BLaER1 treated with 17β-estradiol and CSF1 and Interleukin-3, amounts not matched to agents 10 nM and 100 nM (cell line): ENCODE measurements around the gene DOCK9.

Experiments
- H3K27ac ChIP-seq, 11 experiments: shearing (Covaris generic); formaldehyde crosslinking; 2 replicates each; pipeline ENCODE4 v1.8.1; 2022
- H3K27me3 ChIP-seq, 11 experiments: shearing (Covaris generic); formaldehyde crosslinking; 2 replicates each; pipeline ENCODE4 v1.8.1; 2022
- H3K36me3 ChIP-seq, 11 experiments: shearing (Covaris generic); formaldehyde crosslinking; 2 replicates each; pipeline ENCODE4 v1.8.1; 2022
- H3K4me1 ChIP-seq, 10 experiments: shearing (Covaris generic); formaldehyde crosslinking; 2 replicates each; pipeline ENCODE4 v1.8.1; 2022
- H3K4me2 ChIP-seq, 11 experiments: shearing (Covaris generic); formaldehyde crosslinking; 2 replicates each; pipeline ENCODE4 v1.8.1; 2022
- H3K4me3 ChIP-seq, 10 experiments: shearing (Covaris generic); formaldehyde crosslinking; 2 replicates each; pipeline ENCODE4 v1.8.1; 2022
- H3K9ac ChIP-seq, 11 experiments: shearing (Covaris generic); formaldehyde crosslinking; 2 replicates each; pipeline ENCODE4 v1.8.1; 2022
- H3K9me3 ChIP-seq, 11 experiments: shearing (Covaris generic); formaldehyde crosslinking; replicated peaks in 1 of 11; 2 replicates each; pipeline ENCODE4 v1.8.1; 2022
- H4K20me1 ChIP-seq, 11 experiments: shearing (Covaris generic); formaldehyde crosslinking; 2 replicates each; pipeline ENCODE4 v1.8.1; 2022
- Cebpa-rat ChIP-seq, 11 experiments: shearing (Covaris generic); IDR thresholded peaks; 2 replicates each; pipeline ENCODE4 v1.8.1; 2022

The DOCK9 gene

GRCh38 chr13:98804336-98804855 is 173.5 kb downstream of the DOCK9 start:
- TF ChIP-seq Cebpa-rat (IDR thresholded peaks at IDR 0.05) = no peak
- peaks cover 0 to 13% (median 0%) of the 10 kb centered on the region in 11 experiments; a peak in 6 of 22 replicates for H3K36me3 ChIP-seq

GRCh38 chr13:98803921-98804320 is 173.9 kb downstream of the DOCK9 start:
- no peak overlapping the region for H3K4me3 ChIP-seq
- H3K9ac ChIP-seq = no peak overlapping the region
- H3K27ac ChIP-seq = no peak overlapping the region
- H3K9me3 ChIP-seq = no peaks in the 10 kb centered on the region
- H4K20me1 ChIP-seq = no peaks in the 10 kb centered on the region
- H3K4me2 ChIP-seq = no peak overlapping the region
- peaks cover 0 to 13% (median 0%) of the 10 kb centered on the region in 11 experiments; a peak in 6 of 22 replicates for H3K36me3 ChIP-seq
- no peak for TF ChIP-seq Cebpa-rat (IDR thresholded peaks at IDR 0.05)
- H3K4me1 ChIP-seq = 0 out of 20 replicates have a peak, but pooled peaks cover 0 to 4% (median 0%) of the 10 kb centered on the region in 10 experiments
- no peaks in the 10 kb centered on the region for H3K27me3 ChIP-seq

More at GRCh38 chr13:98804336-98804855, 173.5 kb downstream of the DOCK9 start:
- Histone ChIP-seq H3K27ac (no peak overlapping the region), H4K20me1 (no peaks in the 10 kb centered on the region), H3K9me3 (no peaks in the 10 kb centered on the region; a peak in 1 of 22 replicates), H3K27me3 (no peaks in the 10 kb centered on the region), H3K9ac (no peak overlapping the region), H3K4me1 (0 out of 20 replicates have a peak, but pooled peaks cover 0 to 4% (median 0%) of the 10 kb centered on the region in 10 experiments), H3K4me3 (no peak overlapping the region), H3K4me2 (no peak overlapping the region)

GRCh38 chr13:98803111-98803561 is 174.7 kb downstream of the DOCK9 start:
- H3K36me3 ChIP-seq = peaks cover 0 to 13% (median 0%) of the 10 kb centered on the region in 11 experiments; a peak in 6 of 22 replicates
- no peaks in the 10 kb centered on the region for H4K20me1 ChIP-seq
- H3K27ac ChIP-seq = no peak overlapping the region
- H3K4me2 ChIP-seq = no peak overlapping the region
- no peak overlapping the region for H3K4me3 ChIP-seq
- no peak overlapping the region for H3K9ac ChIP-seq
- no peaks in the 10 kb centered on the region for H3K27me3 ChIP-seq
- H3K4me1 ChIP-seq = 0 out of 20 replicates have a peak, but pooled peaks cover 0 to 4% (median 0%) of the 10 kb centered on the region in 10 experiments
- no peak for TF ChIP-seq Cebpa-rat (IDR thresholded peaks at IDR 0.05)
- H3K9me3 ChIP-seq = no peaks in the 10 kb centered on the region

- Histone ChIP-seq H4K20me1 (no peaks in the 10 kb centered on the region), H3K4me3 (no peak overlapping the region), H3K9me3 (peaks cover 0 to under 1% (median 0%) of the 10 kb centered on the region in 11 experiments; a peak in 1 of 22 replicates), H3K36me3 (peaks cover 0 to 15% (median 0%) of the 10 kb centered on the region in 11 experiments; a peak in 6 of 22 replicates), H3K9ac (no peak overlapping the region), H3K27ac (no peak overlapping the region), H3K27me3 (no peaks in the 10 kb centered on the region), H3K4me1 (0 out of 20 replicates have a peak, but pooled peaks cover 0 to 5% (median 0%) of the 10 kb centered on the region in 10 experiments), H3K4me2 (no peak overlapping the region)
- no peak for TF ChIP-seq Cebpa-rat (IDR thresholded peaks at IDR 0.05)
Observed at GRCh38 chr13:98802559-98802958, 175.3 kb downstream of the DOCK9 start.

GRCh38 chr13:98801626-98802418 is 176.0 kb downstream of the DOCK9 start:
- no peaks in the 10 kb centered on the region for H4K20me1 ChIP-seq
- no peak overlapping the region for H3K4me3 ChIP-seq
- H3K27me3 ChIP-seq = no peaks in the 10 kb centered on the region
- H3K9ac ChIP-seq = no peak overlapping the region
- H3K27ac ChIP-seq = no peak overlapping the region
- TF ChIP-seq Cebpa-rat (IDR thresholded peaks at IDR 0.05) = no peak
- 0 out of 20 replicates have a peak, but pooled peaks cover 0 to 8% (median 0%) of the 10 kb centered on the region in 10 experiments for H3K4me1 ChIP-seq
- H3K36me3 ChIP-seq = peaks cover 0 to 19% (median 4%) of the 10 kb centered on the region in 11 experiments; a peak in 12 of 22 replicates
- H3K4me2 ChIP-seq = no peak overlapping the region
- H3K9me3 ChIP-seq = peaks cover 0 to 8% (median 0%) of the 10 kb centered on the region in 11 experiments; a peak in 5 of 22 replicates

GRCh38 chr13:98800078-98800477 is 177.8 kb downstream of the DOCK9 start:
- no peak overlapping the region for H3K9ac ChIP-seq
- H3K4me2 ChIP-seq = no peak overlapping the region
- H3K4me3 ChIP-seq = no peak overlapping the region
- no peak overlapping the region for H3K27ac ChIP-seq
- no peaks in the 10 kb centered on the region for H4K20me1 ChIP-seq
- 0 out of 20 replicates have a peak, but pooled peaks cover 0 to 8% (median 0%) of the 10 kb centered on the region in 10 experiments for H3K4me1 ChIP-seq
- H3K9me3 ChIP-seq = peaks cover 0 to 13% (median 0%) of the 10 kb centered on the region in 11 experiments; a peak in 5 of 22 replicates
- peaks cover 0 to 32% (median 10%) of the 10 kb centered on the region in 11 experiments; a peak in 13 of 22 replicates for H3K36me3 ChIP-seq
- no peak for TF ChIP-seq Cebpa-rat (IDR thresholded peaks at IDR 0.05)
- H3K27me3 ChIP-seq = no peaks in the 10 kb centered on the region

- Histone ChIP-seq H3K36me3 (peaks cover 0 to 35% (median 10%) of the 10 kb centered on the region in 11 experiments; a peak in 14 of 22 replicates), H3K9ac (no peak overlapping the region), H3K9me3 (peaks cover 0 to 13% (median 0%) of the 10 kb centered on the region in 11 experiments; a peak in 5 of 22 replicates), H3K27me3 (no peaks in the 10 kb centered on the region), H3K4me2 (no peak overlapping the region), H3K4me3 (no peak overlapping the region), H4K20me1 (no peaks in the 10 kb centered on the region), H3K27ac (no peak overlapping the region), H3K4me1 (0 out of 20 replicates have a peak, but pooled peaks cover 0 to 8% (median 0%) of the 10 kb centered on the region in 10 experiments)
- no peak for TF ChIP-seq Cebpa-rat (IDR thresholded peaks at IDR 0.05)
Observed at GRCh38 chr13:98798849-98799645, 178.8 kb downstream of the DOCK9 start.

GRCh38 chr13:98797456-98797855 is 180.4 kb downstream of the DOCK9 start:
- TF ChIP-seq Cebpa-rat (IDR thresholded peaks at IDR 0.05) = no peak
- 0 out of 20 replicates have a peak, but pooled peaks cover 0 to 8% (median 0%) of the 10 kb centered on the region in 10 experiments for H3K4me1 ChIP-seq
- peaks cover 0 to 41% (median 10%) of the 10 kb centered on the region in 11 experiments; a peak in 13 of 22 replicates for H3K36me3 ChIP-seq
- no peak overlapping the region for H3K9ac ChIP-seq
- peak overlapping the region in 2 of 11 experiments; percentile 1 to 16; a peak in 1 of 22 replicates for H3K4me2 ChIP-seq
- H4K20me1 ChIP-seq = no peaks in the 10 kb centered on the region
- no peak overlapping the region for H3K27ac ChIP-seq
- no peak overlapping the region for H3K4me3 ChIP-seq
- H3K9me3 ChIP-seq = peaks cover 0 to 13% (median 0%) of the 10 kb centered on the region in 11 experiments; a peak in 5 of 22 replicates
- no peaks in the 10 kb centered on the region for H3K27me3 ChIP-seq
